Urothelium cell line (cell line): ENCODE results near the gene DCBLD1.

Experiments
- DNase-seq: peaks from one replicate; pipeline ENCODE4 v3.0.0; 2011; ENCODE audit warnings: low spot score, mixed read lengths
- FAIRE-seq: peaks from 2 replicates; lab custom pipeline; 2011; peaks lifted over from hg19 to GRCh38; lab: Jason Lieb, UNC

The DCBLD1 gene

DNA sequence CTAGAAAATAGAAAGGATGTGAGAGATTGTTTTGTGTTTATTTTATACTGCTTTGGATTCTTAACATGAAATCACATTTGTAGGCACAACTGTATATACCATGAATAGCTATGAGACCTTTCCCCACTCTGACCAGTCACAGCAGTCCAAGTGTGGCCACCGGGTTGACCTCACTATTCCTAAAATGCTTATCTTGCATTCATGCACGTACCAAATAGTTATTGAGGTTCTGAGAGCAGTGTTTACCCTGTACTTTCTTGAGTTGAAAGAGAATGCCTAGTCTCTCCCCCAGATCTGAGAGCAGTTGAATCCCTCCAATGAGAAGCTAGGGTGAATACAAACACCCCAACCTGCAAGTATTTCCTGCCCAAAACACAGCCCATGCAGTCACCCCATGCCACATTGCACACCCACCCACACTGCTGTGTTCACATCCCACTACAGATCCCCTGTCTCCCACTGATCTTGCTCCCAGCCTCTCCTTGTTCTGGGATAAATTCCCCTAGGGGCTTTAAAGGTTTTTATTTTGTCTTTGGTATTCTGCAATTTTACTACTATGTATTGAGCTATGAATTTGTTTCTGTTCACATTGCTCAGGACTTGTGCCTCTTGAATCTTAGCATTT lies 68.3 kb downstream of the DCBLD1 start:
- DNase-seq: no peak
- no peak for FAIRE-seq

DNA sequence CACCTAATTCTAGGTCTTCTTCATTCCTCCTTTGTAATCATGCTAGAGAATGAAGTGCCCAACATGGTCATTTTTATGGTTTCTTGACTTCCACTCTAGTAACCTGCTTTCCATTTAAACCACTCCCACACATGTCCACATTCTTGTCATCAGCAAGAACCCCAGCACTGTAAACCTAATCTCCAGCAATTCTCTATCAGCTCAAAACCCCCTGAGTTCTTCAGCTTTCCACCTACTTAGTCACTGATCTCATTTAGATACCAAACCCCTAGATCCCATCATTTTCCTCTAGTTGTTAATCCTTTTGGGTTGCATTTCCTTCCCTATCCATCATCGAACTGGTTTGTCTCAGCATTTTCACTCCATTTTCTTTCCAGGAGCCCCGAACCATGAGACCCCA lies 70.1 kb downstream of the DCBLD1 start:
- DNase-seq (no peak), FAIRE-seq (no peak)

DNA sequence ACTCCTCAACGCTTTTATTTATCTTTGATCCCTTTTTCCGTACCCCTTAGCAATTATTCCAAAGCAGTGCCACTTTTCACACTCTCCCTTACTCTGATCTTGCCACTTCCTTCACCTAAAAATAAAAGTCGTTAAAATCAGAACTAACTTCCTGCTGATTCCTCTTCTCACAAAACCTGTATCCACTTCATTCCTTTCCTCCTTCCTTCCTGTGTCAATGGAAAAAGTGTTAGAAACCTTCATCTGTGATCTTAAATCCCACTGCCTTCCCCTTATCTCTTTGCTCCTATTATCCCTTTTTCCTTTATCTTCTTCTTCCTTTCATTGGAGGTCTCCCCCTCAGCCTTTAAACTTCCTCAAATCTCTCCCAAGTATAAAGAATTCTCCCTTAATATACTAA lies 70.7 kb downstream of the DCBLD1 start:
- FAIRE-seq (no peak), DNase-seq (no peak)

DNA sequence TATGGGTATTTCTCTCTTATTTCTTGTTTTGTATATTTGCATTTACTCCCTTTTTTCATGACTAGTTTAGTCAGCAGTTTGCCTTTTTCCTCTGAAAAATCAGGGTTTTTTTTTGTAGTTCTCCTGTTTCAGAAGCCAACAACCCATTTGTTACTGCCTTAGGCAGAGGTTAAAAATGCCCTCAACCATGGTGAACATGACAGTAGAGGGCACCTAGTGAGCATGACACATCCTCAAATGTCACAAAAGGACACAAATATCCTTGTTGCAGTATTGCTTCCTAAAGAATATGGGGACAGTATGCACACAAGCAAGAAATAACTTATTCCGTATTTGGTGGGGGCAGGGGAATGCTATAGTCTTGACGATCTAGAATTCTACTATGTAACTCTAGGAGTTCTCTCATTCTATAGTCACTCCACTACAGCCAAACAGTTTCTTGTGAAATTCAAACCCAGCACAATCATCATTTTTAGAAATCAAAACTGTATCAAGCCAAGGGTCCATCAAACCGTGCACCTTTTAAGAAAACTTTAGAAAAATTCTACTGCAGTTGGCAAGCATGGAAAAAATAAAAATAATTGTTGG lies 72.9 kb downstream of the DCBLD1 start:
- DNase-seq (no peak), FAIRE-seq (no peak)

DNA sequence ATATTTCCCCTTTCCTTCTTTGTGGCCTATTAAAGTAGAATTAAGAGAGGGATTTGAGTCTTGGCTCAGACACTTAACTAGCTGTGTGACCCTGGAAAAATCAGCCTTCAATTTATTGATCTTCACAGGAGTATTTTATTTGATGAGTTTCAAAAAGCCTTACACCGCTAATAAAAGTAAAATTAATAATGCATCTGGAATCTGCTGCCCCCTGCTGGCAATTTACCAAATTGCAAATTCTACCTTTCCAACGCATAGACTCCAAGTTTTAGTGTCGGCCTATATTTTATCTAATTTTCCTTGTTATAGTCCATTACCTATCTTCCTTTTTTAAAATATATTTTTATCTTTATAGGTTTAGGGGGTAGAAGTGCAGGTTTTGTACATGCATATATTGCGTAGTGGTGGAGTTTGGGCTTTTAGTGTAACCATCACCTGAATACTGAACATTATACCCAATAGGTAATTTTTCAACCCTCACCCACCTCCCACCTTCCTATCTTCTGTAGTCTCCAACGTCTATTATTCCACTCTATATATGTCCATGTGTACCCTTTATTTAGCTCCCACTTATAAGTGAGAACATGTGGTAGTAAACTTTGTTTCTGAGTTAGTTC lies 73.5 kb downstream of the DCBLD1 start:
- DNase-seq (no peak), FAIRE-seq (no peak)

DNA sequence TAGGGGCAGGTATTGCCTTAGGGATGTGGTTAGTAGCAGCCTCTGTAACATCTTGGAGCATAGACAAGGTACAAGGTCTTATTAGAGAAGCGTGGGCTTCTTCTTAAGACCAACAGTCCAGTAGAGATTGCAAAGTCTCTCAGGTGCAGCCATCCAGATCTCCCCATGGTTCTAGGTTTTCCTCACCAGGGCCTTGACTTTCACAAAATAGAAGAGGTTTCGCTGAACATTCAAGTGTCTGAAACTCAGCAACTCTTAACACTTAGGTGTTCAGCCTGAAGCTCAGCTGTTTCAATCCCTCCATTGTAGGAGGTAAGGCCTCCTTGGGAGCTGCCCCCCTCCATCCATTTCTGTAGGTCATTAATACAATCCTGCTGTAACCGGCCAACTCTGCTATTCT lies 75.5 kb downstream of the DCBLD1 start:
- DNase-seq: no peak
- no peak for FAIRE-seq

DNA sequence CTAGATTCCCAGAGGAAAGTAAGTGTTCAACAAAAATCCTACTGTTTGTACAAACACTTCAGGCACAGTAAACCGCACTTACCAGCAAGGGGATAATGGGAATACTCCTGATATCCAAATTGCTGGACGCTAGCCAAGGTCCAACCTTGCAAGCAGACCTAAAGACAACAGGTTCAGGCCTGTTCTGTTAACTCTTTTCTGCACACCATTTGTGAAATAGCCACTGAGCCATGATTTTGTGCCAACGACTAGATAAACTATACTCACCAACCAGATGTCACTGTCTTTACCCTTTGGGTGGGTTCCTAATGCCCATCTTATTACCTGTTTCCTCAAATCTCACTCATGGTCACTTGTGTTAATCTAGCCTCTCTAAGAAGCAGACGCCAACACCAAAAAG lies 76.3 kb downstream of the DCBLD1 start:
- no peak for FAIRE-seq
- no peak for DNase-seq

DNA sequence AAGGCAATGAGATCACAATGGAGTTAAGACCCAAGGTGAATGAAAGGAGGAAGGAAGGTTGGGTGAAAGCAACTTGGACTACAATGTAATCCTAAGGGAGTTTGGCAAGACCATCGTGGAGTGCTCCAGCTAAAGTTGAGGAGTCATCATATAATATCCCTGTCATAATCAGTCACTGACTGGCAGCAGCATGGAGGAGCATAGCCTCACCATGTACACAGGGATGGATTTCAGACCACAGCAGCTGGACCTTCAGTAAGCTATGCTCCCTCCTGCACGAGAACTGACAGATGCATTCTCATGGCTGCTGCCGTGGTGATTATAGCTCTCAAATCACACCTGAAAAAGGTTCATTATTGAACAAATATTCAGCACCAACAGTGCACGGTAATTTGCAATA lies 76.8 kb downstream of the DCBLD1 start:
- FAIRE-seq (no peak), DNase-seq (no peak)

DNA sequence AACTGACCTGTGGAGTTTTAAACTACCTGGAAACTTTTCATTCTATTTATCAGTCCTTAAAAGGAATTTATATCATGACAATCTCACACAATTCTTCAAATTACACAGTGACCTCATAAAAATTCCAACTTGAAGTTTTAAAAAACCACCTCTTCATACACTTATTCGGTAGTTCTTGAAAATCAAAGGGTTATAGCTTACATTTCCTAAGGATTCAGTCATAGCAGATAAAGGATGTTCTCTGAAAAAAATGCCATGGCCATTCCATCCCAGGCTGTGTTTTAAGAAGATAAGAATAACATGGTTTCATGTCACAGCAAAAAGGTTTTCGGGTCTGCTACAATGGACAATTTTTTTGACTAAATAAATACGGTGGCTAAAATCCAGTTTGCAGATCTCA lies 78.7 kb downstream of the DCBLD1 start:
- FAIRE-seq: no peak

DNA sequence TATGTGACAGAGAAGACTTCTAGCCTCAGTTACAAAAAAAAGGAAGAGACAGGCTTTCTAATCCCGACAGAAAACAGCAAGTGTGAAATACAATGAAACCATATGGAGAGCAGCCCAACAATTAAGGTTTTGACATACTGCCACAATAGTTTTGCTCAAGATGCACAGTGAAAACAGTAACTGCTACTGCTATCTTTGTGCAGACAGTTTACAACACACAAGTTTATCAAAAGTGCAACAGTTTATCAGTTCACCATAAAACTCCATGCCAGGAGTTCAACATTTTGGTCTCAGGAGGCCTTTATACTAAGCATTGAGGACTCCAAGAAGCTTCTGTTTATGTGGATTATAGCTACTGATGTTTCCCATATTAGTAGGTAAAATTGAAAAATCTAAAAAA lies 82.2 kb downstream of the DCBLD1 start:
- DNase-seq (no peak), FAIRE-seq (no peak)

More for the DNA sequence above, 78.7 kb downstream of the DCBLD1 start:
- no peak for DNase-seq

DNA sequence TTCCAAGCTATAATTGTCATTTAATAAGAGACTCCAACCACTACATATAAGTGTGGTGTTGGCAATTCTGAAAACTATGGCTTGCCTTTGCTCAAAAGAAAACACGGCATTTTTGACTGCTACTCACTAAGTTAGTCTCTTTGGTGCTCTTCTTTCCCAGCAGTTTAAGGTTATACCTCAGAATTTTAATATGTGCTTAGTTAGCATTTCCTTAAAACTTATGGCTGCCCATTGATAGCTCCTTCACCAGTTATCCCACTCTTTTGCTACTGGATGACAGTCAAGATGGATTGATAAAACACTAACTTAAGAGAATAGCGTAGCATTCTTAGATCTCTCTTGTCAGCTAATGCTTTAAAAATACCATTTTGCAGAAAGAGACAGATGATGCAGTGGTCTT lies 85.8 kb downstream of the DCBLD1 start:
- no peak for DNase-seq
- FAIRE-seq: no peak

DNA sequence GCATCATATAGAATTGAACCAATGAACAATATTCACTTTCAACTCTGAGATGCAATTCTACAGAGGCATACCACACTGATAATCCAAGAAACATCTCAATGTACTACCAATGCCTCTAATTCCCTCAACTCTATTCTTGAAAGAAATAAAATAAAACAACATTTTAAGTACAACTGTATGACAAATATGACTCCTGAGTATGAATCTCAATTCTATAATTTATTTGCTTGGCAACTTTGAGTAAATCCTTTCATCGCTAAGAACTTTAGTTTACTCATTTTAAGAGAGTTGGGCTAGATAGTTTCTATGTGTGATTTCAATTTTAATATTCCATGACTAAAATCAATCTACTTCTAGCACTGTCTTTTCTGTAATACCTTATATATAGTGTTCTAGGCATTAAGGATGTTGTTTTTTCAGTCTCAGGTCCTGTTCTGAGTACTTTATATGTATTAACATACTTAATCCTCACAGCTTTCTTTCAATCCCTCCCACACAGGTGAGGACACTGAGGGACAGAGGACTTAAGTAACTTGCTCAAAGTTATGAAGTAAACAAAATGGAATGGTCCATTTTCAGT lies 86.4 kb downstream of the DCBLD1 start:
- no peak for FAIRE-seq
- DNase-seq: no peak

DNA sequence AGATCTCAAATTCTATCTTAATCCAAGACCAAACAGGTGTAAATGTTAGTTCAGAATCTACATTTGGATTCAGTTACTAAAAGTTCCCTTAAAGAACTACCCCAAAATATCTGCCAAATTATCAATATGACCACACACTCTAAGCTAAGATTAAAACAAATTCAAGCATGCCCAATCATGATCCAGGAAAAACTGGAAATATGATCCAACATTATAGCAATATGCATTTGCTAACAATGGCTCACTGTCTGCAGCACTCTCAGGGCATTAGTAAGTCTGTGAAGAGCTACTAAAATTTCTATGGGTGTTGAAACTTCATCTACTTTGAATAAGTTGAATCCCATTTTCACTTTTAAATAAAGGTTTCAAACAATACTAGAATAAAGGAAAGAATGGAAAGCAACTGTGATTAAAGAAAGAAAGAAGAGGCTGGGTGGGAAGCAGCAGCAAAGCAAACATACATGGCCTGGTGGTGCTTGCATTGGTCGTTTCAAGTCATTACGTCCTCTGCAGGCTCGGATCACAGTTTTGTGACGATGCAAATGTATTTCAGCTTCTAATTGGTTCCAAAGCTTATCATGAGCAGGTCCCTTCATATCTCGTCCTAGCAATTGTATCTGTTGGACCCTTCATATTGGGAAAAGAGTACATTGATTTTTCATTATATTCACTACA lies 90.7 kb downstream of the DCBLD1 start:
- DNase-seq (no peak), FAIRE-seq (no peak)

DNA sequence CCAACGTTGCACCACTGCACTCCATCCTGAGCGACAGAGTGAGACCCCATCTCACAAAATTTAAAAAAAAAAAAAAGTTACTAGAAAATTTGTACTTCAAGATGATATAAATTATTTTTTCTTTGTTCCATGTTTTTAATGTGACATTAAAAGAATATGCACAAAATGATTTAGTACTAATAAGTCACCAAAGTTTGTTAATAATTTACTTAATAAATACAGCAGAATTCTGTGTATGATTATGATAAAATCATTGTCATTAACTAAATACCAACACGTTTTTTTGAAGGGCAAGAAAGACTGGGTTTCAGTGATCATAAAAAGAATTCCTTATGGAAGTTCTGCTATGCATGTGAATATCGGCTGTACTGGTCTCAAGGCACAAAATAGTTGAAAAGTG lies 91.7 kb downstream of the DCBLD1 start:
- FAIRE-seq: no peak
- DNase-seq: no peak

DNA sequence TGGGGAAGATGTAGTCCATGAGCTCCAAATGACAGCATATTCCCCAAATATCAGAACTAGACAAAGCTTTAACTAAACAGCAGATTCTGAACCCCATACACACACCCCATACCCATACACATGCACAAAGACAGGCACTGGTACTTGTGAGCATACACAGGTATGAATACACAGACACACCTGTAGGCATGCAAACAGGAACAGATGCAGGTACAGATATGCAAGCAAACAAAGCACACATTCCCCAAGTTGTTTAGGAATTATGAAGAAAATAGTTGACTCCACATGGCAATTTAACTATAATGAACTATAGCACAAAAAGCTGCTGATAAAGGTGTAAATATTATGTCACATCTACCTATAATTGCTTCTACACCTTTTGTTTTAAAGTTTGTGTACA lies 103.2 kb downstream of the DCBLD1 start:
- no peak for DNase-seq
- FAIRE-seq: no peak

DNA sequence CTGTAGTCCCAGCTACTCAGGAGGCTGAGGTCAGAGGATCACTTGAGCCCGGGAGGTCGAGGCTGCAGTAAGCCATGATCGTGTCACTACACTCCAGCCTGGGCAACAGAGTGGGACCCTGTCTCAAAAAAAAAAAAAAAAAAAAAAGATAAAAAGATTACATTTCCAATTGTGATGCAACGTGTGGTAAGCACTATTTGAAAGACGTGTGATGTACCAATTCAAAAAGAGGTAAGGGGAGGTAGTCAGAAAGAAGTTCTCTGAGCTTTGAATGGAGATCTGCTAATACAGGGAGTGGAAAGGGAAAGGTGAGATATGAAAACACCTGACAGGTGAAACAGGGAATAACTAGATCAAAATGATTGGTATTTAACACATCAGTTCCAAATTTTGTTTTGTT lies 108.0 kb downstream of the DCBLD1 start:
- no peak for DNase-seq
- FAIRE-seq: no peak

DNA sequence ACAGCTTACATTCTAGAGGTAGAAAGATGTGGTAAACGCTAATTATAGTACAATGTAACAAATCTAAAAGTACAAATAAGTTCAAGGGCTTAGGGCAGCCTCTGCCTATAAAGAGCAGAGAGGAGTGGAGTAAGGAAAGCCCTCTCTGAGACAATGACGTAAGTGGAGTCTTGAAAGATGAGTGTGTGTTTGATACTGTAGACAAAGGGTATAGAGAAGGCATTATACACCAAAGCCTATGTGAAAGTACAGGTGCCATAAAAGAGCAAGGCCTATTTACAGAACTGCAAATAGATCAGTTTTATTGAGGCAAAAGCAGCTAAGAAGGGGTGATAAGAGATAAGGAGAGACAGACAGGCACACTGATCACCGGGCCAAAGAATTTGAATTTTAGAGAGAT lies 108.9 kb downstream of the DCBLD1 start:
- no peak for DNase-seq

DNA sequence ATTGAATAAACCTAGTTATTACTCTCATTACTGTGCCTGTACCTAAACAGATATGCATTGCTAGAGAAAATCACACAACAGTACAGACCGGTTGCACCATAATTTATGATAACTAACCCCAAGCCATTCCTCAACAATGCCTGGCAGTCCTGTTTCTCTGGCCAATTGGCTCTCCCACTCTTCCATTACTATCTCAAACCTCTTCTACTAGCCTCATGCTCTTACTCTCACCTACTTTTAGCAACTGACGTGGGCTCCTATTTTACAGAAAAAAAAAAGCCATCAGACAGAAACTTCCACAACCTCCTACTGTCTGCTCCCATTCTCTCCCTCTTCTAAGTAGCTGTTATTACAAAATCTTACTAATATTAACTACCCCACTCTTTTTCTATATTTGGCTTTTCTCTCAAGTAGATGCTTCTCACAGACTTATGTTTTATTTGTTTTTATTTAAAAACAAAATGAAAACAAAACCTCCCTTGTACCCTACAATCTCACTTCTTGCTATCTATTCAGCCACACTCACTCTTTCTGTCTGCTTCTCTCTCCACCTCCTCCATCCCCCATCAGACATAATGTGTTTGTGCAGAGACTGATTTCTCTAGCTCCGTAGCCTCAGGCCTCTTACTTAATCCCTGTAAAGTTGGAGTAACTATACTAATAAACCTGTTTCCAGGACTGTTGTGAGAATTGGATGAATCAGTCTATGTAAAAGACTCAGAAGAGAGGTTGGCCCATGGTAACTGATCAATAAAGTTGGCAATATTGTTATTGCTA lies 110.7 kb downstream of the DCBLD1 start:
- FAIRE-seq: no peak
- DNase-seq: no peak

More for the DNA sequence above, 108.9 kb downstream of the DCBLD1 start:
- no peak for FAIRE-seq

DNA sequence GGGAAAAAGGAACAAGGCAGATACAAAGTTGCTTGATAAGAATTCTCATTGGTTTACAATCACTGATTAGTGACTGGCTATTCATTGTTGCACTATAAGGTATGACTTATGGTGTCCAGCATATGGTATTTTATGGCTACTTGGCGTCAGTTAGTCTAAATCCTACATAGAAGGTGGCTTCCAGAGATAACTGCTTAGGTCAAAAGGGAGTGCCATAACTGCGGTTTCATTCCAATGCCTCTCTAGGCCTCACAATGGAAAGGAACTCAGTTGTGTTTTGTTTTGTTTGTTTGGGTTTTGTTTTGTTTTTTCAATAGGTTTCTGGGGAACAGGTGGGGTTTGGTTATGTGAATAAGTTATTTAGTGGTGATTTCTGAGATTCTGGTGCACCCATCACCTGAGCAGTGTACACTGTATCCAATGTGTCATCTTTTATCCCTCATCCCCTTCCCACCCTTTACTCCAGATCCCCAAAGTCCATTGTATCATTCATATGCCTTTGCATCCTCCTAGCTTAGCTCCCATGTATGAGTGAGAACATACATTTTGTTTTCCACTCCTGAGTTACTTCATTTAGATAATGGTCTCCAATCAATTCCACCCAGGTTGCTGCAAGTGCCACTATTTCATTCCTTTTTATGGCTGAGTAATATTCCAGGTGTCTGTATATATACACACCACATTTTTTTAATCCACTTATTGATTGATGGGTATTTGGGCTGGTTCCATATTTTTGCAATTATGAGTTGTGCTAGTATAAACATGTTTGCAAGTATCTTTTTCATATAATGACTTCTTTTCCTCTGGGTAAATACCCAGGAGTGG lies 112.8 kb downstream of the DCBLD1 start:
- DNase-seq: no peak
- FAIRE-seq: no peak

DNA sequence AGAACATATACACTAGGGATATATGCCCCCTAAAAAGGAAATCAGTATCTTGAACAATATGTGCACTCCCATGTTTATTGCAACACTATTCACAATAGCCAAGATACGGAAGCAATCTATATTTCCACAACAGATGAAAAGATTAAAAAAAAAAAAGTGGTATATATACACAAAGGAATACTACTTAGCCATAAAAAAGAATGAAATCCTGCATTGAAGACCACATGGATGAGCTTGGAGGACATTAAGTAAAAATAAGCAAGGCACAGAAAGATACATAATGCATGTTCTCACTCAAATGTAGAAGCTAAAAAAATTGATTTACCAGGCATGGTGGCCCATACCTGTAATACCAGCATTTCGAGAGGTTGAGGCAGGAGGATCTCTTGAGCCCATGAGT lies 115.3 kb downstream of the DCBLD1 start:
- FAIRE-seq: no peak
- DNase-seq: no peak
